Adrenal gland (tissue), 12 donors: ENCODE results near the gene PTK6. TPM values are rescaled to one million over a fixed set of nuclear protein-coding genes. Genes with fewer than 3 reads are reported as not detected.

Experiments used
- DNase-seq, 7 donors: peaks; one replicate each; pipeline ENCODE4 v3.0.0-alpha.2; 2019 to 2020
- H3K27ac ChIP-seq, 5 donors: fragments of 200-600 bp; sonication (generic) in 4 of 5; 1 replicate in 3 of 5; 2 replicates in 2 of 5; pipeline versions ENCODE4 v1.5.1 to v1.8.0; 2016 to 2020; ENCODE audit warnings: mild to moderate bottlenecking in 1 of 5
- H3K27me3 ChIP-seq: fragments of 200-600 bp; 2 replicates; pipeline ENCODE4 v1.8.0; 2021
- H3K36me3 ChIP-seq, 2 donors: fragments of 200-600 bp; replicated peaks in 1 of 2; 1 replicate in 1 of 2; 2 replicates in 1 of 2; pipeline versions ENCODE4 v1.5.1 to v1.8.0; 2018 to 2022
- H3K4me1 ChIP-seq, 2 donors: fragments of 200-600 bp; replicated peaks in 1 of 2; 1 replicate in 1 of 2; 2 replicates in 1 of 2; pipeline versions ENCODE4 v1.5.1 to v1.8.0; 2018 to 2021
- H3K4me3 ChIP-seq, 4 donors: fragments of 200-600 bp; sonication (generic) in 3 of 4; one replicate each; pipeline ENCODE4 v1.5.1; 2016 to 2018
- H3K9me3 ChIP-seq, 3 donors: fragments of 200-600 bp; sonication (generic) in 1 of 3; replicated peaks in 1 of 3; 1 replicate in 2 of 3; 2 replicates in 1 of 3; pipeline versions ENCODE4 v1.5.1 to v1.8.0; 2016 to 2021
- CTCF ChIP-seq, 6 experiments: fragments of 450-650 bp in 4 of 6; fragments of 200-600 bp in 2 of 6; sonication (generic) in 1 of 6; IDR thresholded peaks; 1 replicate in 5 of 6; 2 replicates in 1 of 6; pipeline versions ENCODE4 v1.5.1 to v1.8.0; 2016 to 2021; ENCODE audit warnings: antibody characterized with exemption in 6 of 6, mild to moderate bottlenecking in 2 of 6, moderate library complexity in 1 of 6
- POLR2A ChIP-seq, 2 donors: fragments of 450-650 bp; IDR thresholded peaks; one replicate each; pipeline ENCODE4 v1.6.1; 2017; ENCODE audit warnings: antibody characterized with exemption in 2 of 2, mild to moderate bottlenecking in 2 of 2, moderate library complexity in 1 of 2
- whole genome bisulfite sequencing, 4 donors: extraction: QIAGEN DNeasy Blood & Tissue Kit in 2 of 4; methylation state at CpG; one replicate each; pipeline versions ENCODE4 v1.1.5 to v1.1.7; 2013 to 2017; 5-methylcytosine and 5-hydroxymethylcytosine counted together
- intact Hi-C, 2 donors: fragments of 100-400 bp; cut with DNase I; formaldehyde crosslinking; loops; one replicate each; pipeline versions ENCODE4 v1.14.1 to v1.15.0; 2022 to 2023
- polyA plus RNA-seq, 3 donors: library from polyadenylated mRNA; stranded (reverse); fragments of 200-250 nt in 2 of 3; fragments of 350-450 nt in 1 of 3; fragmentation: Illumina TruSeq in 1 of 3; extraction: RNeasy Lipid Tissue Mini Kit (QIAGEN cat#74804) in 1 of 3; gene quantifications; one replicate each; pipeline ENCODE4 v1.2.3, GENCODE V29; 2013 to 2014
- total RNA-seq, 9 donors: library from RNA; depleted of rRNA in 4 of 9; stranded (reverse); fragments of >200 nt in 4 of 9; fragments of 120-200 nt in 1 of 9; fragmentation: NEBNext Ultra II Directional in 1 of 9; extraction: Animal tissue kit (Norgen Biotek cat#: 25700) in 1 of 9; gene quantifications; one replicate each; pipeline versions ENCODE4 v1.1.0 to v1.2.4, GENCODE V29; 2013 to 2023
- donor health status: healthy with polysubstance abuse.
- donor health status: Bipolar disorder and iron deficiency.
- donor health status: DM: yes; HTN: yes; CAD: no.
- donor health status: DM: no; HTN: no; CAD: no.
- donor health status: DM: no; HTN: no; CAD: no.
- donor health status: DM: yes; HTN: yes; CAD: no.

Gene PTK6
- total and polyA plus RNA-seq, 12 donors, result 0.19 to 0.72 (median 0.36) TPM; not detected in 5

- Histone ChIP-seq H3K9me3 (no peaks in the 10 kb centered on the region), H3K27me3 (peaks cover 7% of the 10 kb centered on the region), H3K36me3 (no peaks in the 10 kb centered on the region), H3K4me1 (peaks cover 0 to 7% of the 10 kb centered on the region in 2 donors), H3K4me3 (no peak overlapping the region), H3K27ac (no peak overlapping the region)
- no peak for TF ChIP-seq POLR2A (IDR thresholded peaks at IDR 0.05)
- no peak for TF ChIP-seq CTCF (IDR thresholded peaks at IDR 0.05)
- no peak for DNase-seq
- WGBS, 4 donors, result 61 to 76% (median 70%) methylated on average over 23 to 49 of the region's 49 CpGs
- intact Hi-C loops, result loop anchor here (5.0 to 10.0 kb wide), 2 partner anchors 330 to 442 kb away; partner anchors contain the start of genes ABHD16B (in 1 of the 2), SAMD10 (in 1 of the 2) and TPD52L2 (in 1 of the 2)
These were observed 2.1 kb downstream of the PTK6 start for GRCh38 chr20:63534831-63535651.

GRCh38 chr20:63534427-63534830 lies 2.7 kb downstream of the PTK6 start:
- H3K36me3 ChIP-seq, result no peaks in the 10 kb centered on the region
- no peak overlapping the region for H3K27ac ChIP-seq
- H3K4me3 ChIP-seq, result no peak overlapping the region
- TF ChIP-seq CTCF (IDR thresholded peaks at IDR 0.05) (no peak), POLR2A (IDR thresholded peaks at IDR 0.05) (no peak)
- H3K9me3 ChIP-seq, result no peaks in the 10 kb centered on the region
- peaks cover 7% of the 10 kb centered on the region for H3K27me3 ChIP-seq
- intact Hi-C loops, result loop anchor here in 1 of 2 donors (10.0 kb wide), 1 partner anchor 330 kb away; the partner anchor contains the start of genes ABHD16B and TPD52L2
- WGBS, 4 donors, result 50 to 77% (median 65%) methylated on average over 4 to 12 of the region's 12 CpGs
- H3K4me1 ChIP-seq, result peaks cover 0 to 7% of the 10 kb centered on the region in 2 donors
- DNase-seq, result no peak

- H3K27me3 ChIP-seq, result peaks cover 7% of the 10 kb centered on the region
These were observed 3.2 kb downstream of the PTK6 start for GRCh38 chr20:63533871-63534393.

More at GRCh38 chr20:63533871-63534393, 3.2 kb downstream of the PTK6 start:
- Histone ChIP-seq H3K4me1 (peaks cover 0 to 7% of the 10 kb centered on the region in 2 donors), H3K4me3 (no peak overlapping the region), H3K27ac (no peak overlapping the region), H3K9me3 (no peaks in the 10 kb centered on the region), H3K36me3 (no peaks in the 10 kb centered on the region)
- intact Hi-C loops, result loop anchor here in 1 of 2 donors (10.0 kb wide), 1 partner anchor 331 kb away; the partner anchor contains the start of genes ABHD16B and TPD52L2
- no peak for DNase-seq
- TF ChIP-seq POLR2A (IDR thresholded peaks at IDR 0.05) (no peak), CTCF (IDR thresholded peaks at IDR 0.05) (no peak)
- WGBS, 4 donors, result 60 to 83% (median 73%) methylated on average over 4 to 28 of the region's 28 CpGs
